Lung (tissue), 12 donors: ENCODE data around the gene KCNG1. TPM values are rescaled to one million over a fixed set of nuclear protein-coding genes. Genes with fewer than 3 reads are reported as not detected.

Source experiments
- ATAC-seq: fragments of 200-7000 bp; cut with Tn5 transposase; one replicate; pipeline ENCODE4 v1.9.1; 2020; ENCODE audit warnings: moderate number of reproducible peaks; ENCODE audit not compliant: insufficient read depth, low FRiP score
- DNase-seq, 3 donors: peaks; one replicate each; pipeline ENCODE4 v3.0.0-alpha.2; 2013 to 2017
- H3K27ac ChIP-seq, 2 donors: one replicate each; pipeline ENCODE4 v1.5.1; 2013; ENCODE audit warnings: mild to moderate bottlenecking in 2 of 2, moderate library complexity in 2 of 2, control low read depth in 1 of 2, inconsistent platforms in 1 of 2, low read depth in 1 of 2, low read length in 1 of 2
- H3K27me3 ChIP-seq, 3 donors: one replicate each; pipeline ENCODE4 v1.5.1; 2013; ENCODE audit warnings: low read length in 2 of 3; ENCODE audit not compliant: control insufficient read depth in 3 of 3, insufficient read depth in 3 of 3
- H3K36me3 ChIP-seq, 4 donors: one replicate each; pipeline ENCODE4 v1.5.1; 2013; ENCODE audit warnings: low read length in 4 of 4, mild to moderate bottlenecking in 1 of 4, moderate library complexity in 1 of 4; ENCODE audit not compliant: control insufficient read depth in 4 of 4, insufficient read depth in 4 of 4
- H3K4me1 ChIP-seq, 5 donors: one replicate each; pipeline ENCODE4 v1.5.1; 2013; ENCODE audit warnings: low read length in 5 of 5, mild to moderate bottlenecking in 2 of 5, moderate library complexity in 1 of 5; ENCODE audit not compliant: control insufficient read depth in 5 of 5, insufficient read depth in 5 of 5
- H3K4me3 ChIP-seq: one replicate; pipeline ENCODE4 v1.5.1; 2013; ENCODE audit warnings: mild to moderate bottlenecking, control low read depth, moderate library complexity
- H3K9ac ChIP-seq, 2 donors: one replicate each; pipeline ENCODE4 v1.5.1; 2013; ENCODE audit warnings: low read length in 2 of 2, control low read depth in 1 of 2; ENCODE audit not compliant: insufficient read depth in 1 of 2
- H3K9me3 ChIP-seq, 4 donors: one replicate each; pipeline ENCODE4 v1.5.1; 2013; ENCODE audit warnings: low read length in 3 of 4, mild to moderate bottlenecking in 1 of 4, moderate library complexity in 1 of 4; ENCODE audit not compliant: control insufficient read depth in 4 of 4, insufficient read depth in 3 of 4
- CTCF ChIP-seq: IDR thresholded peaks from 2 replicates; pipeline ENCODE4 v1.5.1; 2012; ENCODE audit warnings: mild to moderate bottlenecking; ENCODE audit errors: control extremely low read depth, extremely low read depth
- WGBS, 2 donors: extraction: QIAGEN DNeasy Blood & Tissue Kit; methylation state at CpG; one replicate each; pipeline ENCODE4 v1.1.7; 2013; 5-methylcytosine and 5-hydroxymethylcytosine counted together
- polyA plus RNA-seq, 2 donors: library from polyadenylated mRNA; stranded (reverse); fragments of 200-250 nt; gene quantifications; one replicate each; pipeline ENCODE4 v1.2.1, GENCODE V29; 2013
- total RNA-seq, 2 donors: library from RNA; depleted of rRNA in 1 of 2; stranded (reverse); fragments of >200 nt in 1 of 2; gene quantifications; one replicate each; pipeline ENCODE4 v1.2.1, GENCODE V29; 2014 to 2021
- donor health status: control.
- donor health status: control.
- donor health status: Bipolar disorder and iron deficiency.
- donor health status: healthy.
- donor health status: DM: yes; HTN: yes; CAD: no.

Gene KCNG1
- total and polyA plus RNA-seq, 4 donors: 0.14 to 0.58 (median 0.42) TPM

DNA sequence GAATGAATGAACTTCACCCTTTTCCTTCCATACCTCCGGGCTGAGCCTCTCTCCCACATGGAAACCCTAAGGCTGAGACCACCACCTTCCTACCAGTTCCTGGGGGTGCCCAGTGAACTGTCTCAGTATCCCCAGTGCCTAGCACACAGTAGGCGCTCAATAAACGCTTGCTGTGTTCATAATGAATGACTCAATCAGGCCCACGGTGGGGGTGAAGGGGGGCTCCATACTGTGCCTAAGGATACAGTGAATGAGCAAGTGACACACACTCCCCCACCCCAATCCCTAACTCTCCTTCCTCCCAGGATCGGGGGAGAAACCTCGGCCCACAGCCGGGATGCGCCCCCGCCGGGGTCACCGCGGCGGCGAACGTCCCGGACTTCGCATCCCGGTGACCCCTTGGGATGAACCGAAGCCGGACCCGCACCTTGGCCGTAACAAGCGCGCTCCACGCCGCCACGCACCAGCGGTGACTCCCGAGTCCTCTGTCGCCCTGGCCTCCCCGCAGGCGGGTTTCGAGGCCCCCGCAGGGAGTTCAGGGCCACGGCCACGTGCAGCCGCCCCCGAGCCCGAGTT is 592 bp downstream of the KCNG1 start:
- H3K9ac ChIP-seq: no peak overlapping the region
- ATAC-seq (no peak), DNase-seq (no peak)
- 6% methylated on average over 39 of the region's 39 CpGs for WGBS, 2 donors
- H3K9me3 ChIP-seq: no peaks in the 10 kb centered on the region
- peaks cover 12 to 50% (median 41%) of the 10 kb centered on the region in 3 donors for H3K27me3 ChIP-seq
- no peak for TF ChIP-seq CTCF
- H3K36me3 ChIP-seq: no peaks in the 10 kb centered on the region
- H3K27ac ChIP-seq: no peak overlapping the region
- H3K4me3 ChIP-seq: no peak overlapping the region
- H3K4me1 ChIP-seq: peaks cover 0 to 11% (median 4%) of the 10 kb centered on the region in 5 donors

DNA sequence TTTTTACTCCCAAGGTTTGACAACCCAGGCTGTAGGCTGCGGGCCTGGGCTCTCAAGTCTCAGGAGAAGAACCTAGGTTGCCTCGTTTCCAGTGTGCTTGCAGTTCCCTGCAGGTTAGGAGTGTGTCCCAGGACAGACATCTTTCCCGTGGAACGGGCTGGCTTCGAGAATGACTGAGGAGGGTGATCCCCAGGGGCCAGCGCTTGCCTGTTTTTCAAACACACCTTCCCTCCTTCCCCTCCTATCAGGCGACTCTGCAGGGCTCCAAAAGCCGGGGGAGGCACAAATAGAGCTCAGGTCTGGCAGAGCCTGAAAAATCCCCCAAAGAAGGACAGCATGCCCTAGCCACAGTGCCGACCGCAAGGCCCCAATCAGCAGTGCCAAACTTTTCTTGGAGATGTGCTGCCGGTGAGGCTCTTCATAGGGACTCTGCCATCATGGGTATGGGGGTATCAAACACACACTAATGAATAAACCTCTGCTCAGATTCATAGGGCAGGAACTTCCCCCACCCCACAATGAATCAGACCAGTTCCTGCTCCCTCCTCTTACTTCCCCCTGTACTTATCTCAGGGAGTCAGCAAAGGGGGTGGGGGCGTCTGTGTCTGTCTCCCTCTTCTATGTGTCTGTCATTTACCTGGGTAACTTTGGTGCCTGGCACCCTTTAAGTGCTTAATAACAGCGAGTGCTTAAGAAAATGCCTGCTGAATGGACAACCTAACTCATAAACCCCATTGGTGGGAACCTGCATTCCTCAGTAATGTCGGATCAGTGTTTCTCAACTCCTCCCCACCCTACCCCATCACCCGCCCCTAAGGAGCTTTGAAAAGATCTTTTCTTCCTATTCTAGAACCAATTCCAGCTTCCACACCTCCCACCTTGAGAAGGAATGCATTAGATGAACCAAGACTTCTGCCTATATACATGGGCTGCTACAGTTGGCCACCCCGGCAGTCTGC is 1.6 kb downstream of the KCNG1 start:
- 30 to 40% methylated on average over 16 of the region's 16 CpGs for WGBS, 2 donors
- H3K27ac ChIP-seq: no peak overlapping the region
- H3K9me3 ChIP-seq: no peaks in the 10 kb centered on the region
- no peak overlapping the region for H3K9ac ChIP-seq
- no peak for ATAC-seq
- H3K36me3 ChIP-seq: no peaks in the 10 kb centered on the region
- peaks cover 12 to 41% (median 33%) of the 10 kb centered on the region in 3 donors for H3K27me3 ChIP-seq
- no peak for TF ChIP-seq CTCF
- peak in 1 of 3 donors; percentile 23 for DNase-seq
- peaks cover 0 to 11% (median 4%) of the 10 kb centered on the region in 5 donors for H3K4me1 ChIP-seq
- no peak overlapping the region for H3K4me3 ChIP-seq

DNA sequence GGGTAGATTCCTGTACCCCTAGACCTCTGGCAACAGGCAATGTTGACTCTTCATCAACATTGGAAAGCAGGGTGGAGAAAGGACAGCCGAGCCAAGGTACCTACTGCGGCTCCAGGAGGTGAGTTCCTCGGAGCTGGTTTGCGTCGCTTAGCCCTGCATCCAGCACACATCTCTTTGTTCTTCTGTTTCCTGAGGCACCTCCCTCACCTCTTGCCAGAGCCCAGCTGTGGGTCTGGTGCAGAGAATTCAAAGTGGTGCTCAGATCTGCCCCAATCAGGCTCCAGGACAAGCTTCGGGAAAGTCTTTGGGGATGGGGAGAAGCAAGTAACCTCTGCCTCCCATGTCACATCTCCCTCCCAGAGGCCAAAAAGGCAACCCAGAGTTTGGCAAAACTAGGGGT is 2.2 kb downstream of the KCNG1 start:
- peaks cover 0 to 11% (median 4%) of the 10 kb centered on the region in 5 donors for H3K4me1 ChIP-seq
- no peak for TF ChIP-seq CTCF
- no peak overlapping the region for H3K4me3 ChIP-seq
- H3K9me3 ChIP-seq: no peaks in the 10 kb centered on the region
- peaks cover 12 to 34% (median 29%) of the 10 kb centered on the region in 3 donors for H3K27me3 ChIP-seq
- no peaks in the 10 kb centered on the region for H3K36me3 ChIP-seq
- no peak for DNase-seq
- WGBS, 2 donors: 52 to 57% methylated on average over 6 of the region's 6 CpGs
- ATAC-seq: no peak
- no peak overlapping the region for H3K27ac ChIP-seq
- H3K9ac ChIP-seq: no peak overlapping the region
